GM21381 (cell line): Measurements from ENCODE around the gene ENPP1.
"Not testable (repeated sequence)": the region's sequence is repeated elsewhere in the genome, so short reads cannot be mapped to it uniquely, and the experiment has no call there.

Experiments
- ATAC-seq: cut with Tn5 transposase; IDR thresholded peaks from one replicate; pipeline ENCODE4 v1.9.1; 2021; ENCODE audit warnings: mild to moderate bottlenecking, moderate library complexity; ENCODE audit not compliant: unreplicated experiment

Gene ENPP1

GRCh38 chr6:131828080-131828479, 20.3 kb downstream of the ENPP1 start:
- no peak for ATAC-seq

- no peak for ATAC-seq
These were observed 21.1 kb downstream of the ENPP1 start for GRCh38 chr6:131828951-131829350.

- no peak for ATAC-seq
These were observed 23.6 kb downstream of the ENPP1 start for GRCh38 chr6:131831392-131831791.

GRCh38 chr6:131831886-131832285, 24.1 kb downstream of the ENPP1 start:
- no peak for ATAC-seq

GRCh38 chr6:131832363-131832762, 24.5 kb downstream of the ENPP1 start:
- no peak for ATAC-seq

- ATAC-seq: no peak
These were observed 30.2 kb downstream of the ENPP1 start for GRCh38 chr6:131838051-131838450.

GRCh38 chr6:131839388-131839787, 31.6 kb downstream of the ENPP1 start:
- no peak for ATAC-seq

- no peak for ATAC-seq
These were observed 32.6 kb downstream of the ENPP1 start for GRCh38 chr6:131840441-131840840.

- no peak for ATAC-seq
These were observed 33.2 kb downstream of the ENPP1 start for GRCh38 chr6:131840936-131841583.

GRCh38 chr6:131843768-131844167, 35.9 kb downstream of the ENPP1 start:
- no peak for ATAC-seq

GRCh38 chr6:131844243-131844841, 36.5 kb downstream of the ENPP1 start:
- no peak for ATAC-seq

GRCh38 chr6:131846023-131846663, 38.3 kb downstream of the ENPP1 start:
- ATAC-seq: no peak

GRCh38 chr6:131846905-131847304, 39.1 kb downstream of the ENPP1 start:
- no peak for ATAC-seq

GRCh38 chr6:131849799-131850198, 42.0 kb downstream of the ENPP1 start:
- no peak for ATAC-seq

GRCh38 chr6:131851049-131851769, 43.4 kb downstream of the ENPP1 start:
- no peak for ATAC-seq

GRCh38 chr6:131852200-131852599, 44.4 kb downstream of the ENPP1 start:
- no peak for ATAC-seq

GRCh38 chr6:131854803-131855202, 47.0 kb downstream of the ENPP1 start:
- no peak for ATAC-seq

- ATAC-seq: no peak
These were observed 51.1 kb downstream of the ENPP1 start for GRCh38 chr6:131858765-131859415.

- ATAC-seq: not testable (repeated sequence)
These were observed 51.8 kb downstream of the ENPP1 start for GRCh38 chr6:131859658-131860057.

- no peak for ATAC-seq
These were observed 53.6 kb downstream of the ENPP1 start for GRCh38 chr6:131861381-131861780.

- ATAC-seq: no peak
These were observed 54.7 kb downstream of the ENPP1 start for GRCh38 chr6:131862476-131862875.
